NB4 (cell line): ENCODE measurements around the gene CTXND1.

Experiments
- POLR2A ChIP-seq: IDR thresholded peaks from 2 replicates; pipeline ENCODE4 v1.6.1; 2011; ENCODE audit warnings: mild to moderate bottlenecking; ENCODE audit not compliant: insufficient read length; ENCODE audit errors: extremely low read depth
- TF ChIP-seq, protein P1 (sequence below): IDR thresholded peaks from one replicate; pipeline ENCODE4 v1.5.1; 2012; ENCODE audit warnings: low read depth, low read length
- TF ChIP-seq, protein P2 (sequence below): IDR thresholded peaks from 2 replicates; pipeline ENCODE4 v1.6.1; 2011; ENCODE audit warnings: low read depth, low read length

DNA sequence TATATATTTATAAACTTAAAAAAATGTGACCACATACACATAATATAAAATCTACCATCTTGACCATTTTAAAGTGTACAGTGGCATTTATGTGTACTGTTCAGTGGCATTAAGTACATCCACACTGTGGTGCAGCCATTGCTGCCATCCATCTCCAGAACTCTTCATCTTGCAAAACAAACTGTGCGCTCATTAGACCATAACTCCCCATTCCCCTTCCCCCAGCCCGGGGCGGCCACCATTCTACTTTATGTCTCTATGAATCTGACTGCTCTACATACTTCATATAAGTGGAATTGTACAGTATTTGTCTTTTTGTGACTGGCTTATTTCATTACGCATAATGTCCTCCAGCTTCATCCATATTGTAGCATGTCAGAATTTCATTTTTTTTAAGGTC is 47.8 kb downstream of the CTXND1 start:
- TF ChIP-seq, protein P1, sequence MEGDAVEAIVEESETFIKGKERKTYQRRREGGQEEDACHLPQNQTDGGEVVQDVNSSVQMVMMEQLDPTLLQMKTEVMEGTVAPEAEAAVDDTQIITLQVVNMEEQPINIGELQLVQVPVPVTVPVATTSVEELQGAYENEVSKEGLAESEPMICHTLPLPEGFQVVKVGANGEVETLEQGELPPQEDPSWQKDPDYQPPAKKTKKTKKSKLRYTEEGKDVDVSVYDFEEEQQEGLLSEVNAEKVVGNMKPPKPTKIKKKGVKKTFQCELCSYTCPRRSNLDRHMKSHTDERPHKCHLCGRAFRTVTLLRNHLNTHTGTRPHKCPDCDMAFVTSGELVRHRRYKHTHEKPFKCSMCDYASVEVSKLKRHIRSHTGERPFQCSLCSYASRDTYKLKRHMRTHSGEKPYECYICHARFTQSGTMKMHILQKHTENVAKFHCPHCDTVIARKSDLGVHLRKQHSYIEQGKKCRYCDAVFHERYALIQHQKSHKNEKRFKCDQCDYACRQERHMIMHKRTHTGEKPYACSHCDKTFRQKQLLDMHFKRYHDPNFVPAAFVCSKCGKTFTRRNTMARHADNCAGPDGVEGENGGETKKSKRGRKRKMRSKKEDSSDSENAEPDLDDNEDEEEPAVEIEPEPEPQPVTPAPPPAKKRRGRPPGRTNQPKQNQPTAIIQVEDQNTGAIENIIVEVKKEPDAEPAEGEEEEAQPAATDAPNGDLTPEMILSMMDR, result no peak
- TF ChIP-seq POLR2A, result no peak
- TF ChIP-seq, protein P2, sequence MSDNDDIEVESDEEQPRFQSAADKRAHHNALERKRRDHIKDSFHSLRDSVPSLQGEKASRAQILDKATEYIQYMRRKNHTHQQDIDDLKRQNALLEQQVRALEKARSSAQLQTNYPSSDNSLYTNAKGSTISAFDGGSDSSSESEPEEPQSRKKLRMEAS, result no peak
